ENCODE measurements around the gene PTPRN. TPM values are rescaled to one million over a fixed set of nuclear protein-coding genes. Genes with fewer than 3 reads are reported as not detected.
A peak's percentile ranks its signal among the peaks of the same experiment; 100 is the strongest.

PTPRN gene
- total and polyA plus RNA-seq, 10 of the 15 experiments (the other 5 are each of a cell fraction or from before 2014, with no cell fraction given), result 0.28 to 0.69 TPM; not detected in 8

DNA sequence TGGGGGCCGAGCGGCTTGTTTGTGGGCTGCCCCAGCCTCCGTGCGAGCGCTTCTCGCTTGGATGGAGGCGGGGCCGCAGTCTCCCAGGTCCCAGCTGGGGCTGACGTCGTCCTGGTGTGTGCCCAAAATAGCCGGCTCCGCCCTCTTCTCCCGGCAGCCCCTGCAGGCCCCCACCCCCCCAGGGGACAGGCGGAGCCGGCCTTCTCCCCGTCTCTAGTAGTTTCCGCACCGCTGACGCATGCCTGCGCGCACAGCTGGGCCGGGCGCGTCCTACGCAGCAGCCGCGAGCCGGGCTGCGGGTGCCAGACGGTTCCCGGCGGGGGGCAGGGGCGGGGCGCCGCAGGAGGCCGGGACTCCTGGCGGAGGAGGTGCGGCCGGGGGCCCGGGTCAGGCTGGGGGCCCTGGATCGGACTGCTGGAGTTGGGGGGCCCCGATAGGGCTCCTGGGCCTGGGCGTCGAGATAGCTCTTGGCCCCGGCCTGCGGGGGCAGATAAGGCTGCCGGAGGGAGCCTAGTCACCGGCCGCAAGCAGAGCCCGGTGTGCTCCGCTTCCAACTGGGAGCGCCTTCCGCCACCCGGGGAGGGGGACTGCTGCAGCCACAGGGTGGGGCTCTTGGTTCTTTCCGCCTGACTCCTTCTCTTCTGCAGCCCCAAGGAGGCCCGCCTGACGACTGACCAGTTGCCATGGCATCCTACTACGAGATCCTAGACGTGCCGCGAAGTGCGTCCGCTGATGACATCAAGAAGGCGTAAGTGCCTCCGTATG lies 29.9 kb downstream of the PTPRN start, which contains the start of gene DNAJB2 (continued):
- TF ChIP-seq POU2F2 (IDR thresholded peaks at IDR 0.05; ENCODE audit: borderline replicate concordance, low read depth, low read length) (peak; percentile 76; the same call in 2 of the 3 replicates), BMI1 (IDR thresholded peaks at IDR 0.05; ENCODE audit: borderline replicate concordance) (peak; percentile 88), EP300 (IDR thresholded peaks at IDR 0.05; ENCODE audit: borderline replicate concordance in 1 of 2, control insufficient read depth in 1 of 2, low read depth in 2 of 2, low read length in 2 of 2) (peak; percentile 72 to 83; a peak in 3 of 4 replicates), TARDBP (IDR thresholded peaks at IDR 0.05; ENCODE audit: borderline replicate concordance) (peak; percentile 57; the same call in 1 of the 2 replicates), TCF12 (IDR thresholded peaks at IDR 0.05; ENCODE audit: low read depth, low read length) (peak; percentile 83; the same call in 1 of the 2 replicates), MXI1 (IDR thresholded peaks at IDR 0.05; ENCODE audit: low read depth, low read length) (peak; percentile 71), IKZF1 (conservative IDR thresholded peaks at IDR 0.05) (peak; percentile 82), NR2C2 (IDR thresholded peaks at IDR 0.05; ENCODE audit: borderline replicate concordance, control insufficient read depth, insufficient read length, low read depth) (no peak), POLR2AphosphoS5 (IDR thresholded peaks at IDR 0.05; ENCODE audit: low read length) (peak; percentile 74; the same call in 1 of the 2 replicates), CUX1 (IDR thresholded peaks at IDR 0.05; ENCODE audit: insufficient replicate concordance, low read depth, low read length) (peak; percentile 51), ZNF687 (IDR thresholded peaks at IDR 0.05) (peak; percentile 87), HSF1 (IDR thresholded peaks at IDR 0.05; ENCODE audit: low read depth, low read length) (peak; percentile 61; the same call in 1 of the 2 replicates), RBBP5 (conservative IDR thresholded peaks at IDR 0.05) (no peak), NBN (IDR thresholded peaks at IDR 0.05) (0 out of 2 replicates have a peak, but pooled peaks have one; percentile 15), SRF (IDR thresholded peaks at IDR 0.05; ENCODE audit: low read depth in 2 of 2, low read length in 2 of 2) (peak in 1 of 2 experiments; percentile 39; a peak in 1 of 4 replicates), PAX5 (IDR thresholded peaks at IDR 0.05; ENCODE audit: borderline replicate concordance, low read depth, low read length) (peak; percentile 78; the same call in 1 of the 2 replicates), TCF3 (IDR thresholded peaks at IDR 0.05; ENCODE audit: borderline replicate concordance, insufficient read depth, low read depth, low read length) (peak; percentile 88; the same call in 1 of the 2 replicates), DPF2 (IDR thresholded peaks at IDR 0.05) (peak; percentile 90), ZNF217 (IDR thresholded peaks at IDR 0.05) (peak; percentile 75)

Data from GM12878 (cell line).